ENCODE measurements around the gene ZNF664. TPM values are rescaled to one million over a fixed set of nuclear protein-coding genes. Genes with fewer than 3 reads are reported as not detected.

The ZNF664 gene
- total and polyA plus RNA-seq, 2 of the 8 experiments (the other 6 are each of a cell fraction or from before 2014, with no cell fraction given) = 22.8 to 51.4 TPM

DNA sequence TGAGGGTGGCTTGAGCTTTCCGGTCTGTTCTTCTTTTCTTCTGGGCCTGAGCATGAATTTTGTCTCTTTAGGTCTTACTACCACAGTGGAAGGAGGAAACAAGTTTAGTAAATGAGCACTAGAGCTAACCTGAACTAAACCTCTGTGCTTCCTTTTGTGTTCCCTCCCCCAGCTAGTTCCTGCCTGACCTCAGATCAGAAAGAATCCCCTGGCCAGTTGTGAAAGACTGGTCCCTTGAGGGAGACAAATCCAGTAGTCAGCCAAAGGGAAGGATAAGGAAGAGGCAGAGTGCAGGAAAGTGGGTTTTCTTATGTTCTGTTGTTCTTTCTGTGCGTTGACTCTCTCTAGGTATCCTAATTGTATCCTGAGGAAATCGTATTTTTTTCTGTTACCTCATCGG is 17.5 kb downstream of the ZNF664 start:
- Histone ChIP-seq H4K91ac (replicated peaks; ENCODE audit: insufficient read length, low read length) (no peak overlapping the region), H3K9ac (replicated peaks in 1 of 4; ENCODE audit: extremely low read depth in 1 of 4, low read depth in 3 of 4, low read length in 3 of 4) (no peak overlapping the region), H2AFZ (ENCODE audit: low read length) (no peak overlapping the region), H4K20me1 (replicated peaks in 1 of 2; ENCODE audit: control insufficient read depth in 1 of 2, insufficient read depth in 2 of 2, low read length in 2 of 2) (peaks cover 6 to 7% of the 10 kb centered on the region in 2 experiments), H3K4me2 (ENCODE audit: insufficient read depth in 1 of 2, low read depth in 2 of 2, low read length in 2 of 2) (no peak overlapping the region), H3K4me3 (ENCODE audit: extremely low read depth in 1 of 4, insufficient read depth in 2 of 4, low read depth in 3 of 4, low read length in 4 of 4) (no peak overlapping the region), H3K14ac (ENCODE audit: insufficient read length) (no peak overlapping the region), H2BK12ac (ENCODE audit: low read depth, low read length) (peak overlapping the region; percentile 7; the same call in 1 of the 2 replicates), H3K23me2 (ENCODE audit: low read depth, low read length) (no peaks in the 10 kb centered on the region), H3K79me1 (ENCODE audit: low read depth, low read length) (no peaks in the 10 kb centered on the region), H3K4me1 (replicated peaks in 1 of 4; ENCODE audit: control insufficient read depth in 3 of 4, insufficient read depth in 4 of 4, low read length in 3 of 4) (no peaks in the 10 kb centered on the region; a peak in 1 of 7 replicates), H3K4ac (replicated peaks; ENCODE audit: insufficient read length, low read depth, low read length) (no peak overlapping the region), H3K23ac (ENCODE audit: insufficient read length) (no peak overlapping the region), H4K8ac (ENCODE audit: extremely low read depth, insufficient read depth, low read length) (no peak overlapping the region), H3K27me3 (replicated peaks in 1 of 4; ENCODE audit: control insufficient read depth in 3 of 4, extremely low read depth in 1 of 4, insufficient read depth in 3 of 4, low read length in 3 of 4) (no peaks in the 10 kb centered on the region; a peak in 1 of 7 replicates), H3K9me3 (ENCODE audit: insufficient read depth in 2 of 2, low read depth in 1 of 2, low read length in 1 of 2) (no peaks in the 10 kb centered on the region), H4K5ac (ENCODE audit: insufficient read length, low read depth, low read length) (no peak overlapping the region), H2BK15ac (ENCODE audit: low read length) (no peak overlapping the region), H2AK5ac (ENCODE audit: low read depth, low read length) (no peak overlapping the region), H2BK120ac (replicated peaks; ENCODE audit: low read depth, low read length) (no peak overlapping the region), H3K79me2 (ENCODE audit: control insufficient read depth in 1 of 2, insufficient read depth in 2 of 2, low read length in 2 of 2) (no peaks in the 10 kb centered on the region), H3K18ac (ENCODE audit: extremely low read depth, low read length) (no peak overlapping the region), H3K36me3 (ENCODE audit: control insufficient read depth in 2 of 4, insufficient read depth in 4 of 4, low read length in 3 of 4) (peaks cover 0 to 3% (median 0%) of the 10 kb centered on the region in 4 experiments; a peak in 2 of 8 replicates), H2BK5ac (ENCODE audit: low read depth, low read length) (no peak overlapping the region), H3K56ac (replicated peaks; ENCODE audit: insufficient read length, low read depth, low read length) (no peak overlapping the region), H3K27ac (ENCODE audit: low read depth, low read length) (no peak overlapping the region), H2BK20ac (ENCODE audit: low read length) (no peak overlapping the region)
- TF ChIP-seq KDM5A (IDR thresholded peaks at IDR 0.05; ENCODE audit: low read length) (no peak), CTBP2 (IDR thresholded peaks at IDR 0.05; ENCODE audit: borderline replicate concordance, insufficient read depth, insufficient read length, low read length) (no peak), POLR2A (IDR thresholded peaks at IDR 0.05; ENCODE audit: control extremely low read depth in 1 of 2, low read depth in 2 of 2, low read length in 2 of 2) (no peak), ZNF274 (IDR thresholded peaks at IDR 0.05; ENCODE audit: borderline replicate concordance, extremely low read depth, low read length) (no peak)
- TF ChIP-seq, protein P1, sequence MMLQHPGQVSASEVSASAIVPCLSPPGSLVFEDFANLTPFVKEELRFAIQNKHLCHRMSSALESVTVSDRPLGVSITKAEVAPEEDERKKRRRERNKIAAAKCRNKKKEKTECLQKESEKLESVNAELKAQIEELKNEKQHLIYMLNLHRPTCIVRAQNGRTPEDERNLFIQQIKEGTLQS (IDR thresholded peaks at IDR 0.05; ENCODE audit: insufficient read depth, low read depth, low read length) = no peak
- ChIA-PET POLR2A (ENCODE audit: partially characterized antibody) (no interaction called here), CTCF (ENCODE audit: partially characterized antibody) (interaction anchor here (1.1 to 1.7 kb wide), 2 partner anchors 13 to 85 kb away, joined by 5 read pairs; no protein-coding TSS in a partner anchor)
- FAIRE-seq (no peak), DNase-seq (ENCODE audit: low read depth in 1 of 2, low spot score in 2 of 2) (no peak)
- 79% methylated on average over 4 of the region's 4 CpGs; no CpG with 5 or more reads in 1 of the 2 experiments for WGBS, 2 experiments (ENCODE audit: extremely low coverage in 1 of 2, insufficient coverage in 1 of 2, insufficient read length in 1 of 2, insufficient replicate concordance in 2 of 2, low coverage in 1 of 2, low lambda C conversion rate in 2 of 2, missing lambda C conversion rate in 1 of 2)
